K562 (cell line): Measurements from ENCODE around the gene ATP6V1A. TPM values are rescaled to one million over a fixed set of nuclear protein-coding genes. Genes with fewer than 3 reads are reported as not detected.

Experiments used
- ATAC-seq: fragments of 200-7000 bp; cut with Tn5 transposase; 3 replicates; pipeline ENCODE4 v1.9.1; 2020; ENCODE audit warnings: moderate library complexity
- BruUV-seq: library from RNA; stranded (reverse); fragments of 400-500 nt; replicated peaks from 2 replicates; lab custom pipeline; 2021; lab: Mats Ljungman, UMichigan
- CTCF ChIA-PET: fragments of 300-600 bp; formaldehyde crosslinking; extraction: SDS; loops from one replicate; lab custom pipeline; 2021; ENCODE audit warnings: low intra/inter-chr PET ratio; lab: Yijun Ruan, JAX
- POLR2A ChIA-PET: fragments of 300-600, 350-650 bp; sonication (Branson Sonifier 250); formaldehyde crosslinking; extraction: SDS; loops from one replicate; lab custom pipeline; 2021; ENCODE audit warnings: antibody characterized with exemption, inconsistent platforms; lab: Yijun Ruan, JAX
- DNase-seq, 4 experiments: peaks; one replicate each; pipeline versions ENCODE4 v3.0.0 to v3.0.0-alpha.2; 2011 to 2018; ENCODE audit warnings: low spot score in 3 of 4, mixed read lengths in 3 of 4; ENCODE audit errors: extremely low read depth in 1 of 4
- FAIRE-seq: peaks from 2 replicates; lab custom pipeline; 2011; peaks lifted over from hg19 to GRCh38; lab: Jason Lieb, UNC
- H2AFZ ChIP-seq: 2 replicates; pipeline ENCODE4 v1.6.0; 2011; ENCODE audit warnings: low read depth, low read length, control low read depth, inconsistent platforms
- H3K27ac ChIP-seq: fragments of 200-600 bp; 3 replicates; pipeline ENCODE4 v1.8.0; 2011; ENCODE audit warnings: low read depth, mild to moderate bottlenecking, control low read depth, inconsistent platforms, low read length, moderate library complexity, mixed read lengths; ENCODE audit errors: extremely low read depth
- H3K27me3 ChIP-seq, 2 experiments: fragments of 300-600 bp in 1 of 2; 2 replicates in 1 of 2; 3 replicates in 1 of 2; pipeline versions ENCODE4 v1.6.0 to v1.8.0; 2011; ENCODE audit warnings: inconsistent platforms in 2 of 2, low read length in 2 of 2, mild to moderate bottlenecking in 1 of 2, mixed read lengths in 1 of 2, moderate library complexity in 1 of 2; ENCODE audit not compliant: control insufficient read depth in 2 of 2, insufficient read depth in 2 of 2
- H3K36me3 ChIP-seq: fragments of 300-600 bp; 3 replicates; pipeline ENCODE4 v1.8.0; 2011; ENCODE audit warnings: mild to moderate bottlenecking, low read length, inconsistent platforms; ENCODE audit not compliant: control insufficient read depth, insufficient read depth
- H3K4me1 ChIP-seq, 2 experiments: fragments of 200-600 bp in 1 of 2; replicated peaks in 1 of 2; 2 replicates in 1 of 2; 3 replicates in 1 of 2; pipeline versions ENCODE4 v1.5.1 to v1.8.0; 2011; ENCODE audit warnings: inconsistent platforms in 2 of 2, low read length in 2 of 2, mild to moderate bottlenecking in 1 of 2, mixed read lengths in 1 of 2, moderate library complexity in 1 of 2; ENCODE audit not compliant: control insufficient read depth in 2 of 2, insufficient read depth in 2 of 2
- H3K4me2 ChIP-seq: 2 replicates; pipeline ENCODE4 v1.6.1; 2011; ENCODE audit warnings: low read length, control low read depth, inconsistent platforms, mixed read lengths; ENCODE audit not compliant: insufficient read depth
- H3K4me3 ChIP-seq: fragments of 200-600 bp; sonication (generic), shearing (Covaris generic); 2 replicates; pipeline ENCODE4 v1.5.1; 2016; ENCODE audit warnings: control low read depth, inconsistent platforms
- H3K79me2 ChIP-seq: fragments of 200-600 bp; 3 replicates; pipeline ENCODE4 v1.8.0; 2011; ENCODE audit warnings: low read length, inconsistent platforms; ENCODE audit not compliant: control insufficient read depth, insufficient read depth
- H3K9ac ChIP-seq, 2 experiments: 2 replicates each; pipeline versions ENCODE4 v1.6.0 to v1.6.1; 2011; ENCODE audit warnings: low read depth in 2 of 2, low read length in 2 of 2, control low read depth in 1 of 2, inconsistent platforms in 1 of 2, mild to moderate bottlenecking in 1 of 2, mixed read lengths in 1 of 2; ENCODE audit not compliant: insufficient read depth in 1 of 2
- H3K9me1 ChIP-seq: one replicate; pipeline ENCODE4 v1.6.0; 2011; ENCODE audit warnings: inconsistent platforms, mild to moderate bottlenecking, low read length, moderate library complexity; ENCODE audit not compliant: control insufficient read depth, insufficient read depth
- H3K9me3 ChIP-seq: replicated peaks from 2 replicates; pipeline ENCODE4 v1.5.1; 2011; ENCODE audit warnings: low read depth, low read length, inconsistent platforms; ENCODE audit not compliant: control insufficient read depth, insufficient read depth
- H4K20me1 ChIP-seq: replicated peaks from 2 replicates; pipeline ENCODE4 v1.6.1; 2011; ENCODE audit warnings: low read length, inconsistent platforms, mixed read lengths; ENCODE audit not compliant: control insufficient read depth, insufficient read depth
- CBX2 ChIP-seq: fragments of 200-600 bp; sonication (generic); IDR thresholded peaks from one replicate; pipeline ENCODE4 v1.6.1; 2012; ENCODE audit warnings: mild to moderate bottlenecking, low read length, inconsistent platforms; ENCODE audit not compliant: insufficient read depth, poor library complexity, severe bottlenecking
- DLX4 ChIP-seq: fragments of 250-450 bp; sonication (Bioruptor Pico); IDR thresholded peaks from 2 replicates; pipeline ENCODE4 v1.6.1; 2021; ENCODE audit warnings: mild to moderate bottlenecking
- E2F3 ChIP-seq: fragments of 250-450 bp; sonication (Bioruptor Pico); IDR thresholded peaks from 2 replicates; pipeline ENCODE4 v1.4.0; 2020; ENCODE audit warnings: mild to moderate bottlenecking
- E4F1 ChIP-seq: fragments of 250-450 bp; sonication (Bioruptor Pico); IDR thresholded peaks from 2 replicates; pipeline ENCODE4 v1.5.0; 2021; ENCODE audit warnings: mild to moderate bottlenecking, borderline replicate concordance
- EHMT2 ChIP-seq: fragments of 450-650 bp; IDR thresholded peaks from 2 replicates; pipeline ENCODE4 v1.6.1; 2018; ENCODE audit warnings: antibody characterized with exemption
- ELK1 ChIP-seq: sonication (generic); formaldehyde crosslinking; IDR thresholded peaks from 2 replicates; pipeline ENCODE4 v1.8.1; 2022; ENCODE audit warnings: missing genetic modification reagents
- FOXP1 ChIP-seq: sonication (generic); formaldehyde crosslinking; IDR thresholded peaks from 2 replicates; pipeline ENCODE4 v1.8.0; 2022; ENCODE audit warnings: mild to moderate bottlenecking, missing genetic modification reagents
- MCM5 ChIP-seq: fragments of 450-650 bp; IDR thresholded peaks from 2 replicates; pipeline ENCODE4 v1.6.1; 2016; ENCODE audit warnings: low read depth
- NFXL1 ChIP-seq: fragments of 450-650 bp; formaldehyde crosslinking; IDR thresholded peaks from 2 replicates; pipeline ENCODE4 v1.4.0; 2021; ENCODE audit warnings: mild to moderate bottlenecking
- RBM34 ChIP-seq: fragments of 200-400 bp; formaldehyde crosslinking; IDR thresholded peaks from 2 replicates; pipeline ENCODE4 v1.6.1; 2018; ENCODE audit warnings: low read length, borderline replicate concordance; ENCODE audit not compliant: insufficient read depth
- TAF15 ChIP-seq: fragments of 200-400 bp; formaldehyde crosslinking; IDR thresholded peaks from 2 replicates; pipeline ENCODE4 v1.6.1; 2017; ENCODE audit warnings: mild to moderate bottlenecking, low read depth, low read length, moderate library complexity
- ZBTB11 ChIP-seq, 3 experiments: fragments of 200-800 bp in 1 of 3; fragments of 250-450 bp in 1 of 3; fragments of 450-650 bp in 1 of 3; sonication (Bioruptor Pico) in 1 of 3; sonication (Bioruptor generic) in 1 of 3; formaldehyde crosslinking in 1 of 3; IDR thresholded peaks; 2 replicates each; pipeline versions ENCODE4 v1.6.1 to v1.8.0; 2016 to 2022; ENCODE audit warnings: mild to moderate bottlenecking in 2 of 3, missing genetic modification characterization in 2 of 3, missing compliant biosample characterization in 1 of 3, moderate library complexity in 1 of 3
- WGBS: fragments of 100-300 bp; shearing (Covaris generic); methylation state at CpG from one replicate; pipeline ENCODE4 v1.1.6; 2016; ENCODE audit warnings: low coverage, mixed read lengths; ENCODE audit not compliant: insufficient coverage; ENCODE audit errors: missing lambda C conversion rate; 5-methylcytosine and 5-hydroxymethylcytosine counted together
- in situ Hi-C: fragments of 300-500 bp; cut with MboI; formaldehyde crosslinking; loops from 4 replicates; pipeline ENCODE4 v1.15.0; 2018; ENCODE audit warnings: inconsistent platforms, mixed read lengths
- intact Hi-C: fragments of 100-400 bp; cut with micrococcal nuclease; formaldehyde crosslinking; loops from 2 replicates; pipeline ENCODE4 v1.14.2; 2022
- polyA plus RNA-seq, 8 experiments: library from polyadenylated mRNA; depleted of rRNA in 4 of 8; stranded (reverse) in 5 of 8; unstranded in 3 of 8; fragments of >200 nt; fragmentation: Nextera tagmentation in 2 of 8; fragmentation: Illumina TruSeq in 1 of 8; extraction: Ambion mirVana in 2 of 8; extraction: Trizol in 1 of 8; gene quantifications; 2 replicates each; pipeline versions ENCODE4 v1.2.1 to v1.2.3, GENCODE V29; 2011 to 2014; ENCODE audit warnings: inconsistent platforms in 1 of 8, missing spikeins in 1 of 8
- total RNA-seq, 7 experiments: library from RNA; depleted of rRNA in 6 of 7; stranded (reverse); fragments of >200 nt in 6 of 7; fragmentation: Illumina TruSeq in 2 of 7; extraction: Trizol in 2 of 7; gene quantifications; 2 replicates each; pipeline versions ENCODE4 v1.2.1 to v1.2.3, GENCODE V29; 2011 to 2021; ENCODE audit warnings: low replicate concordance in 1 of 7

The ATP6V1A gene
- total and polyA plus RNA-seq, 9 of the 15 experiments (the other 6 are each of a cell fraction or from before 2014, with no cell fraction given) = 23.6 to 57.1 (median 39.9) TPM

GRCh38 chr3:113802795-113803455 lies 56.1 kb downstream of the ATP6V1A start:
- in situ Hi-C loops (no loop called here), intact Hi-C loops (no loop called here)
- no peaks in the 10 kb centered on the region for H4K20me1 ChIP-seq
- no peak overlapping the region for H2AFZ ChIP-seq
- peaks cover 62% of the 10 kb centered on the region for H3K36me3 ChIP-seq
- POLR2A ChIA-PET = no interaction called here
- H3K9me1 ChIP-seq = no peaks in the 10 kb centered on the region
- H3K4me3 ChIP-seq = no peak overlapping the region
- CTCF ChIA-PET = no interaction called here
- H3K4me2 ChIP-seq = no peak overlapping the region
- no peaks in the 10 kb centered on the region for H3K9me3 ChIP-seq
- no peak overlapping the region for H3K27ac ChIP-seq
- ATAC-seq (no peak), FAIRE-seq (no peak), DNase-seq (no peak)
- no peaks in the 10 kb centered on the region for H3K79me2 ChIP-seq
- BruUV-seq = no TSS peak
- no peaks in the 10 kb centered on the region for H3K27me3 ChIP-seq
- H3K9ac ChIP-seq = no peak overlapping the region
- WGBS = 87% methylated on average over 3 of the region's 3 CpGs
- no peaks in the 10 kb centered on the region for H3K4me1 ChIP-seq
- TF ChIP-seq NFXL1 (CRISPR knock-in tag) (no peak), MCM5 (no peak), E2F3 (no peak), EHMT2 (no peak), CBX2 (no peak), E4F1 (CRISPR knock-in tag) (no peak), ZBTB11 (CRISPR knock-in tag; IDR thresholded peaks at IDR 0.05) (no peak), RBM34 (no peak), DLX4 (CRISPR knock-in tag) (no peak), FOXP1 (CRISPR knock-in tag) (no peak), TAF15 (no peak), ELK1 (CRISPR knock-in tag) (no peak)
